Measurements from ENCODE around the gene FAAP100. TPM values are rescaled to one million over a fixed set of nuclear protein-coding genes. Genes with fewer than 3 reads are reported as not detected.

FAAP100 gene
- total and polyA plus RNA-seq, 7 donors = 6.6 to 27.2 (median 10.9) TPM

GRCh38 chr17:81494626-81495377, 57.4 kb downstream of the FAAP100 start:
- H3K27ac ChIP-seq = no peak overlapping the region
- H3K27me3 ChIP-seq = peaks cover 0 to 10% (median 8%) of the 10 kb centered on the region in 3 donors
- H3K4me1 ChIP-seq = no peaks in the 10 kb centered on the region
- no peak overlapping the region for H3K4me3 ChIP-seq
- intact Hi-C loops (cut with DNase I) = no loop called here
- H3K36me3 ChIP-seq = no peaks in the 10 kb centered on the region
- DNase-seq = no peak
- 54 to 57% methylated on average over 8 of the region's 8 CpGs for WGBS, 2 donors
- no peaks in the 10 kb centered on the region for H3K9me3 ChIP-seq
- no peak for TF ChIP-seq CTCF (IDR thresholded peaks at IDR 0.05)
- no peak for TF ChIP-seq POLR2A (IDR thresholded peaks at IDR 0.05)
- TF ChIP-seq POLR2AphosphoS5 (IDR thresholded peaks at IDR 0.05) = no peak
- TF ChIP-seq EP300 (IDR thresholded peaks at IDR 0.05) = no peak

GRCh38 chr17:81493198-81494038, 58.7 kb downstream of the FAAP100 start:
- Histone ChIP-seq H3K4me1 (peaks cover 0 to 9% (median 8%) of the 10 kb centered on the region in 4 donors), H3K4me3 (no peak overlapping the region), H3K27me3 (peaks cover 0 to 10% (median 4%) of the 10 kb centered on the region in 3 donors), H3K9me3 (no peaks in the 10 kb centered on the region), H3K27ac (no peak overlapping the region), H3K36me3 (no peaks in the 10 kb centered on the region)
- 84 to 91% methylated on average over 16 of the region's 16 CpGs for WGBS, 2 donors
- DNase-seq = no peak
- intact Hi-C loops (cut with DNase I) = no loop called here
- TF ChIP-seq POLR2A (IDR thresholded peaks at IDR 0.05) (no peak), EP300 (IDR thresholded peaks at IDR 0.05) (no peak), CTCF (IDR thresholded peaks at IDR 0.05) (no peak), POLR2AphosphoS5 (IDR thresholded peaks at IDR 0.05) (no peak)

GRCh38 chr17:81492706-81493105, 59.4 kb downstream of the FAAP100 start:
- Histone ChIP-seq H3K27ac (no peak overlapping the region), H3K36me3 (no peaks in the 10 kb centered on the region), H3K4me1 (peaks cover 0 to 13% (median 12%) of the 10 kb centered on the region in 4 donors), H3K27me3 (peaks cover 0 to 10% (median 4%) of the 10 kb centered on the region in 3 donors), H3K9me3 (no peaks in the 10 kb centered on the region), H3K4me3 (no peak overlapping the region)
- DNase-seq = no peak
- WGBS, 2 donors = 83 to 87% methylated on average over 9 of the region's 9 CpGs
- intact Hi-C loops (cut with DNase I) = no loop called here
- TF ChIP-seq EP300 (IDR thresholded peaks at IDR 0.05) = no peak
- no peak for TF ChIP-seq CTCF (IDR thresholded peaks at IDR 0.05)
- no peak for TF ChIP-seq POLR2A (IDR thresholded peaks at IDR 0.05)
- no peak for TF ChIP-seq POLR2AphosphoS5 (IDR thresholded peaks at IDR 0.05)

GRCh38 chr17:81492202-81492601, 60.0 kb downstream of the FAAP100 start:
- H3K4me1 ChIP-seq = peaks cover 0 to 18% (median 16%) of the 10 kb centered on the region in 4 donors
- TF ChIP-seq CTCF (IDR thresholded peaks at IDR 0.05) = no peak
- TF ChIP-seq POLR2A (IDR thresholded peaks at IDR 0.05) = no peak
- TF ChIP-seq EP300 (IDR thresholded peaks at IDR 0.05) = no peak
- TF ChIP-seq POLR2AphosphoS5 (IDR thresholded peaks at IDR 0.05) = no peak
- no peak for DNase-seq
- no peaks in the 10 kb centered on the region for H3K9me3 ChIP-seq
- 53 to 67% methylated on average over 18 of the region's 18 CpGs for WGBS, 2 donors
- H3K36me3 ChIP-seq = no peaks in the 10 kb centered on the region
- no peak overlapping the region for H3K4me3 ChIP-seq
- H3K27me3 ChIP-seq = peaks cover 0 to 10% (median 4%) of the 10 kb centered on the region in 3 donors
- intact Hi-C loops (cut with DNase I) = no loop called here
- no peak overlapping the region for H3K27ac ChIP-seq
